Tibial nerve (tissue), 4 donors: Measurements from ENCODE around the gene KLK12.

ENCODE experiments used
- EP300 ChIP-seq, 2 donors: sonication (generic); formaldehyde crosslinking; IDR thresholded peaks; one replicate each; pipeline ENCODE4 v1.6.1; 2017; ENCODE audit warnings: antibody characterized with exemption in 2 of 2, mild to moderate bottlenecking in 1 of 2
- POLR2A ChIP-seq, 2 donors: fragments of 450-650 bp; IDR thresholded peaks; one replicate each; pipeline ENCODE4 v1.6.1; 2017; ENCODE audit warnings: antibody characterized with exemption in 2 of 2, mild to moderate bottlenecking in 2 of 2, moderate library complexity in 2 of 2
- TF ChIP-seq, protein P1 (sequence below), 5 experiments: fragments of 200-600 bp in 3 of 5; fragments of 450-650 bp in 2 of 5; sonication (generic) in 3 of 5; IDR thresholded peaks; one replicate each; pipeline ENCODE4 v1.5.1; 2016 to 2019; ENCODE audit warnings: antibody characterized with exemption in 5 of 5, mild to moderate bottlenecking in 3 of 5, moderate library complexity in 2 of 5

DNA sequence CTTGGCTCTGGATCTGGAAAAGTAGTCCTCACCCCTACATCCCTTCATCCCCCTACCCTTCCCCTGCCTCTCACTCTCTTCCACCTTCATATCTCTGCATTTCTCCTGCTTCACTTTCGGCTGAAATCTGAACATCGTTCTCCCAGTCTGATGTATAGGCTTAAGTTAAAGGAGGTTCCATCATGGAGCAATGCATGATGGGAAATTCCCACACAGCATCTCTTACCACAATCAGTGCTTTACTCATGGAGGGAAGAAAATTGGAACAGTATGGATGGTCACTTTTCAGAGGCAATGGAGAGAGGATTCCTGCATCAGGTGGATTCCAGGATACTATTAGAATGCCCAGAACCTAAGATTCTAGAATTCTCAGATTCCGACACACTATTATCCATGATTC lies 27.3 kb downstream of the KLK12 start:
- TF ChIP-seq, protein P1, sequence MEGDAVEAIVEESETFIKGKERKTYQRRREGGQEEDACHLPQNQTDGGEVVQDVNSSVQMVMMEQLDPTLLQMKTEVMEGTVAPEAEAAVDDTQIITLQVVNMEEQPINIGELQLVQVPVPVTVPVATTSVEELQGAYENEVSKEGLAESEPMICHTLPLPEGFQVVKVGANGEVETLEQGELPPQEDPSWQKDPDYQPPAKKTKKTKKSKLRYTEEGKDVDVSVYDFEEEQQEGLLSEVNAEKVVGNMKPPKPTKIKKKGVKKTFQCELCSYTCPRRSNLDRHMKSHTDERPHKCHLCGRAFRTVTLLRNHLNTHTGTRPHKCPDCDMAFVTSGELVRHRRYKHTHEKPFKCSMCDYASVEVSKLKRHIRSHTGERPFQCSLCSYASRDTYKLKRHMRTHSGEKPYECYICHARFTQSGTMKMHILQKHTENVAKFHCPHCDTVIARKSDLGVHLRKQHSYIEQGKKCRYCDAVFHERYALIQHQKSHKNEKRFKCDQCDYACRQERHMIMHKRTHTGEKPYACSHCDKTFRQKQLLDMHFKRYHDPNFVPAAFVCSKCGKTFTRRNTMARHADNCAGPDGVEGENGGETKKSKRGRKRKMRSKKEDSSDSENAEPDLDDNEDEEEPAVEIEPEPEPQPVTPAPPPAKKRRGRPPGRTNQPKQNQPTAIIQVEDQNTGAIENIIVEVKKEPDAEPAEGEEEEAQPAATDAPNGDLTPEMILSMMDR (IDR thresholded peaks at IDR 0.05) = no peak
- TF ChIP-seq POLR2A (IDR thresholded peaks at IDR 0.05) (no peak), EP300 (IDR thresholded peaks at IDR 0.05) (no peak)
